NCI-H2227 treated with DMSO at 0.1 percent for 48 hours (cell line): Measurements from ENCODE around the gene ZNF365.
"Not testable (repeated sequence)": the region's sequence is repeated elsewhere in the genome, so short reads cannot be mapped to it uniquely, and the experiment has no call there.

Experiments
- DNase-seq: peaks from one replicate; lab custom pipeline; 2025; lab: John Stamatoyannopoulos, UW

Gene ZNF365, protein sequence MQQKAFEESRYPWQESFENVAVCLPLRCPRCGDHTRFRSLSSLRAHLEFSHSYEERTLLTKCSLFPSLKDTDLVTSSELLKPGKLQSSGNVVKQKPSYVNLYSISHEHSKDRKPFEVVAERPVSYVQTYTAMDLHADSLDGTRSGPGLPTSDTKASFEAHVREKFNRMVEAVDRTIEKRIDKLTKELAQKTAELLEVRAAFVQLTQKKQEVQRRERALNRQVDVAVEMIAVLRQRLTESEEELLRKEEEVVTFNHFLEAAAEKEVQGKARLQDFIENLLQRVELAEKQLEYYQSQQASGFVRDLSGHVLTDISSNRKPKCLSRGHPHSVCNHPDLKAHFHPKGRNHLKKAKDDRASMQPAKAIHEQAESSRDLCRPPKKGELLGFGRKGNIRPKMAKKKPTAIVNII

DNA sequence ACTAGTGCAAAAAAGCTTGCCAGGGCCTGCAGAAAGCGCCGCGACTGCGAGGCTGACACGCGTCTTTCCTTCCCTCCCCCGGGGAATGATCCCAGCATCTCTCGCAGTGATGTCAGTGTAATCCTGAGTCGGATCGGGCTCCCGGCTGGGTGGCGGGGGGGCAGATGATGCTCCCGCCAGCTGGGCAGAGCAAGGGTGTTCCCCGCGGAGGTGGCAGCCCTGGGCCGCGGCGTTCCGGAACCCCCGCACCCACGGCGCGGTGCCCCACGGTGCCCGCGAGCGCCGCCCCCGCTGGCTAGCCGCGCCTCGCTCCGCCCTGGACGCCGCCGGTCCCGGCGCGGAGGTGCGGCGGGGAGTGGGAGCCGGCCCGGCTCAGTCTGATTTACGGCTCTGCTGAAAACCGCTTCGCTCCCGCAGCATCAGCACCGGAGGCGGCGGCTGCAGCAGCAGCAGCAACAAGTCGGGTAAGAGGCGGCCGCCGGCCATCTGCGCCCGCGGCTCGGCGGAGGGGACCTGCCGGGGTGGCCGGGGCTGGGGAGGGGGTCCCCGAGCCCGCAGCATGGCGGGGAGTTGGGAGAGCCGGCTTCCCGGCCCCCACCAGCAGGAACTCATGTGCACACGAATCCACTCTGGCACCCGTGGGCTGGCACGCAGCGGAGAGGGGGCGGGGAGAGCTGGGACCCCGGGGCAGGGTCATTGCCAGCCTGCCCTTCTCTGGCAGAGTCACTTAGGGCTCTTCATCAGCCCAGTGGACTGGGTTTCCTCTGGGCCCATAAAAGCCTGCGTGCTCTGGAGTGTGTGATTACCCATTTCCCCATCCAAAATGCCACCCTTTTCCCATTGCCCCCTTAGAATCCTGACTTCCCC, at the start of gene ZNF365:
Gene ZNF365 (plus strand): TSS at position 375 of the 867 bp plus-strand sequence. CDS start 1,825 bp downstream, outside the sequence.
- DNase-seq: no peak

DNA sequence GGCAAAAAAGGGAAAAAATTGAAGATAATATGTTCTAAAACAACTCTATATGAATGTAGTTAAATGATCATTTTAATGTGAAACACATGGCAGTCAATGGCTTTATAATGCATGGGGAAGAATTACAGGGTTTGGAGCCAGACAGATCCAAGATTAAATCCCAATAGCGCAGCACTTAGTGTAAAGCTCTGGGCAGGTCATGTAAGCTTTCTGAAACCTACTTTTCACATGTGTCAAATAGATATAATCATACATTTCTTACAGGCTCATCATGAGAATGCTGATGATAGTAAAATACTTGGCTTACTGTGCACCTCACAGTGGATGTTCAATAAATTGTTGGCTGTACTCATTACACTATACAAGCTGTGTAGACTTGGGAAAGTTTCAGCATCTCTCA, 48.0 kb upstream of the ZNF365 start:
- no peak for DNase-seq

DNA sequence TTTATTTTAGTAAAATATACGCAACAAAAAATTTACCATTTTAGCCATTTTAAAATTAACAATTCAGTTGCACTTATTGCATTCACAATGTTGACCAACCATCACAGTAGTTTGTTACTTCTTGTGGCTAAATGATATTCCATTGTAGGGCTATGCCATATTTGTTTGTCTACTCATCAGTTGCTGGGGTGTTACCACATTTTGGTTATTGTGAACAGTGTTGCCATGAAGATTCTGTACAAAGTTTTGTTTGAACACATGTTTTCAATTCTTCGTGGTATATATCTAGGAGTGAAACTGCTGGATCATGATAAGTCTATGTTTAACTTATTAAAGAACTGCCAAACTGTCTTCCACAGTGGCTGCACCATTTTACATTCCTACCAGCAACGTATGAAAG, 46.3 kb upstream of the ZNF365 start:
- DNase-seq: no peak

DNA sequence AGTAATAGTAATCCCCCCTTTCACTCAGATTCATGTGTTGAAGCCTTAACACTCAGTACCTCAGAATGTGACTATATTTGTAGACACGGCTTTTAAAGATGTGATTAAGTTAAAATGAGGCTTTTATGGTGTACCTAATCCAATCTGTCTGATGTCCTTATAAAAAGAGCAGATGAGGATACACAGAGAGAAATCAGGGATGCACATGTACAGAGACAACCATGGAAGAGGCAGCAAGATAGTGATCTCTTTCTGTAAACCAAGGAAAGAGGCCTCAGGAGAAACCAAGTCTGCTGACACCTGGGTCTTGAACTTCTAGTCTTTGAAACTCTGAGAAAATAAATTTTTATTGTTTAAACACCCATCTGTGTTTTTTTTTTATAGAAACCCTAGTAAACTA, 44.0 kb upstream of the ZNF365 start:
- no peak for DNase-seq

DNA sequence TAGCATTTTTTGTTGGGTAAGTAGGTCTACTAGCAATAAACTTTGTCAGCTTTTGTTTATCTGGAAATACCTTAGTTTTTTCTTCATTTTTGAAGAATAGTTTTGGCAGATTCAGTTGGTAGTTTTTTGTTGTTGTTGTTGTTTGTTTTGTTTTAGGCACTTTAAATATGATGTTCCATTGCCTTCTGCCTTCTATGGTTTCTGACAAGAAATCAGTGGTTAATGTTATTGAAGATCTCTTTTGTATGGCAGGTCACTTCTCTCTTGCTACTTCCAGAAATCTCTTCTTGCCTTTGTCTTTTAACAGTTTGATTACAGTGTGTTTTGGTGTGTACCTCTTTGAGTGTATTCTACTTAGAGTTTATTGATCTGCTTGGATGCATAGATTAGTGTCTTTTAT, 41.8 kb upstream of the ZNF365 start:
- DNase-seq: no peak

DNA sequence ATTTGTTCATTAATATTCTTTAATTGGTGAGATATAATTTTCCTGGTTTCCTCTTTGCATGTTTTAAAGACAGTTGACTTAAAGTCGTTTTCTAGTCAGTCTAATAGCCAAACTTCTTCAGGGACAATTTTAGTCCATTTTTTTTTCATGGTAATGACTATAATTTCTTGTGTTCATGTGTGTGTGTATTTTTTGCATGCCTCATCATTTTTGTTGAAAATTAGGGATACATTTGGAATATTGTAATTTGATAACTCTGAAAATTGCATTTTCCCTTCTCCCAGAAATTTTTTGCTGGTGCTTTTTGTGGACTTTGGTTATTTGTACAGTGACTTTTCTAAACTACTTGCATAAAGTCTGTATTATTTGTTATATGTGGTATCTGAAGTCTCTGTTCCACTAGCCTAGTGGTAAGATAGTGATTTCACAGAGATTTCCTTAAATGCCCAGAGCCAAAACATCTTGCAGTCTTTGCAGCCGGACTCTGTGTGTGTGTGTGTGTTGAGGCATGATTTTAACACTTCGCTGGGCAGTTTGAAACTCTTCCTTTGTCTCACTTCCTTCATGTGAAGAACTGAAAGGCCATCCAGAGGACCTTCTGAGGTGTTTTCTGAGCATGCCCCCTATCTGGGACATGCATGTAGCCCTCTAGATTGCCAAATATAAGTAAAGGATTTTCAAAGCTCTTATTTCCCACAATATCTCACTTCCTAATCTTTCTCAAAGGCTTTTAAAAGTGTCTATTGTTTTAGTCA, 40.9 kb upstream of the ZNF365 start:
- no peak for DNase-seq

DNA sequence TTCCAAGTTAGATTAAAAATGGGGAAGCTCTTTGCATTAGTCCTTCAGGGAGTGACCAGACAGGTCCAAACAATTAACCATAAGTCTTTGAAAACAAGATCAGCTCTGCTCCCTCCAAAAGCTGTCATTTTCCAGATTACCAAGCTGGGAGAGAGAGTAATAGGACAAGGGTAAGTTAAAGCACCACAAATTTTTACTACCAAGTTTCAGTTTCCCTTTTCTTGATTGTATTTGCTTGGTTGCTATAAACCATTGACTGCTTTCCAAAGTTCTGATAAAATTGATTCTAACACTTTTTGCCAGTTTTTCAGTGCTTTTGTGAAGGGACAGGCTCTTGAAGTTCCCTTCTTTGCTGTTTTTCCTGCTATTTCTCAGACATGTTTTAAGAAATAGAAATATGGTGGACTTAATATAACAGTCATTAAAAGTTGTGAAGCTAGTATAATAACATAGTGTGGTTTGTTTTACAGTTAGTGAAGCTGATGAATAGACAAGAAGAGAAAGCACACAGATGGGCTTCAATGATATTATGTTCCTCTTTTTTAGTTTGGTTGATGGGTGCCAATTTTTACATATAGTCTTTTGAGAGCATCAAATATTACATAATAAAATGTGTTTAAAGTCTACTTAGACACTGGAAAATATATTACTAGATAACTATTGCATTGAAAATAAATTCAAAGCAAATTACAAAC, 40.0 kb upstream of the ZNF365 start:
- no peak for DNase-seq

DNA sequence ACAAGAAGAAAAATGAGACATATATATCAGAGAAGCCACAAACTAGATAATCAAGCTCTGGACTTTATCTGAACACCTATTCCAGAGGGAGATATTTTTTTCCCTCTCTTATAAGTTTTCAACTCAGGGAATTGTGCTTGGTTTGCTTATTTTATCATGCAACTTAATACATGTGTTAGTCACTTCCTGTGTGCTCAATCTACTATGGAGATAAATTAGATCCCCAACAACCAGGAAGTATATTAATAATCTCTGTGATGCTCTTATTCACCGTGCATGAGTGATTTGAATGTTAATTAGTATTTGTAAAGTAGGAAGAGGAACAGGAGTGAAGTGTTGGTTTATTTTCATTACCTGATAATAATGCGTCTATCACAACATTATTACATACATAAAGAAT, 38.8 kb upstream of the ZNF365 start:
- no peak for DNase-seq

DNA sequence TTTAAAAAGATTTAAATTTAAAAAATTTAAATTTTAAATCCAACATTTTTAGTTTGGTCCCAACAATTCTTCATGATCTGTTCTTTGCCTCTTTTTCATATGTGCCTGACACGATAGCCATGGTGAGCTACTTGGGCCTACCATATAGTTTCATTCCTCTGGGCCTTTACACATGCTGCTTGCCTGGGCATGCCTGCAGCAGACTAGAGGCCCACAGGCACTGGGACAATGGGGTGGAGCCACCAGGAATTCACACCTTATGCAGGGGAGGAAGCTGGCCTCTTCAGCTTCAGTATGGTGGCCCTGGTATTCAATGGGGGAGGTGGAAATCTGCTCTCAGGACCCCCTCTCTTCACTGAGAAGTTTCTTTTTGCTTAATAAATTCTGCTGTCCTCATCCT, 37.8 kb upstream of the ZNF365 start:
- DNase-seq: no peak

DNA sequence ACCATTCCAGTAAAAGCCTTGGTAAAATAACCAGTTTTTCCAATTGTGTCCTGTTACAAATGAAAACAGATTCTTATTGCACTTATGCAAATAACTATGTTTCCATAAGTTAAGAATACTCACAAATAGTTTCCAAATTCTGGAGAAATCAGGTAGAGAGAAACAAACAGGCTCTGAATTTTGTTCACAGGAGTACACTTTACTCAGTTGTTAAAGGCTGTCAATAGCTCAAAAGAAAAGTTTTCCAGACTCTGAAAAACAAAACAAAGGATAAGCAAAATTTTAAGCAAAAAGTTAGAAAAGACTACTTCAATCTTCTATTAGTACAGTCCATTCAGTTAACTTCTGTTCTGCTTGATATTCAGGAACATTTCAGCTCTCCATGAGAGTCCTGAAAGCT, 32.8 kb upstream of the ZNF365 start:
- no peak for DNase-seq

DNA sequence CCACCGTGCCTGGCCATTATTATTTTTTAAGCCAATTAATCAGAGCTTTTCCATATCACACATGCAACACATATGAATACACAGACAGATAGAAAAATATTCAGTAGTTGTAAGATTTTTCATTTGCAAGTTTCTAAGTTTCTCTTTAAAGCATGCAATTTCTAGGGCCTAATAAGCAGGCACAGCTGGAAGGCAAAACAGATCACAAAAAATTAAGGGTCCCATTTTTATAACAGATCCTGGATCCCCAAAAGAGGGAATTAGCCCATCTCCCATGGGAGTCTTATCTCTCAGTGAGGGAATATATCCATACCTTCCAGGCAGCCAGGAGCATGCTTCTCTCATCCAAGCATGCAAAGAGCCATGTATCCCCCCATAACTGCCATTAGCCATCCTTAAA, 31.2 kb upstream of the ZNF365 start:
- no peak for DNase-seq

DNA sequence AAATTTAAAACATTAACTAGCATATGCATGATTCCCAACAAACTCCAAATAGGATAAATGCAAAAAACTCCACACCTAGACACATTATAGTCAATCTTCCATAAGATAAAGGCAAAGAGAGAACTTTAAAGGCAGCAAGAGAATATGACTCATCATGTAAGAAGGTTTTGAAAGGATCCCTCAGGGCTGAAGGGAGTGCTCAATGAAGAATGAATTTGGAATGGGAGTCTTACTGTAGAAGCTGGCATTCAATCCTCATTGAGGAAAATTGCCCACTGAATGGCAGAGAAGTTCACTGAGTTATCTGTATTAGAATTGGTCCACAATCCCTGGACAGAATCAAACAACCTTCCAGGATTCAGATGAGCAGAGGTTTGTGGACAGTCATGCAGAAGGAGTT, 26.1 kb upstream of the ZNF365 start:
- DNase-seq: no peak

DNA sequence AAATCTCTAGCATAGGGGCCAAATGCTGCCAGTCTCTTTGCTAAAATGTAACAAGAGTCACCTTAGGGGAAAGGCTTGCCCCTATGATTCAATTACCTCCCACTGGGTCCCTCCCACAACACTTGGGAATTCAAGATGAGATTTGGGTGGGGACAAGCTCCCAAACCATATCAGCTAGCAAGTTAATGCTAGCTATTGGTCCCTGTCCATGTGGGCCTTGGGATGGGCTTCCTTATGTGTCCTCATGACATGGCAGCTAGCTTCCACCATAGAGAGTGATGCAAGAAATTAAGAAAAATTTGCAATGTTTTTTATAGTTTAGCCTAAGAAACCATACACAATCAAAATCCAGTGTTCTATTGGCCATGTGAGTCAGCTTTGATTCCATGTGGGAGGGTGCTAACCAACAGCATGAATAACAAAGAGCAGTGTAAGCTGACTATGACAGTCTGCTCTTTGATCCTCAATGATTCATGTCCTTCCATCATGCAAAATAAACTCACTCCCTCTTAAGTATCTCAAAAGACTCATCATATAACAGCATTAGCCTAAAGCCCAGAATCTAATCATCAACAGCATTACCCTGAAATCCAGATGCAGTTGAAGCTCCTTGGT, 21.7 kb upstream of the ZNF365 start:
- DNase-seq: no peak

DNA sequence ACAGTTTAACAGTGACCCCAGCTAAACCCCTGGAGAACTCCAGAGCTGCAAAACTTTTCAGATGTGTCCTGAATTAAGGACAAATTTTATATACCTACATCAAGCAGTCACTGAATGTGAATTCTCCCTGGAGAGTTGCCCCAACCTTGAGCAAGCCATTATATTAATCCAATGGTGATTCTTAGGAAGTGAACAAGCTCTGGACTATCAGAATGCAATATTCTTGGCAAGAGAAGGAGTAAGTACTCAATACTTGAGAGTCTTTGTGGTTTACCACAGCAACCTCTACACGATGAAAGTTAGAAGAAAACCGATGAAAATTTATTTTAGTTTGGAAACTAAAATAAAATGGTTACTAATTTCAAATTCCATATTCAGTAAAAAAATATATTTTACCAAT, 19.3 kb upstream of the ZNF365 start:
- no peak for DNase-seq

DNA sequence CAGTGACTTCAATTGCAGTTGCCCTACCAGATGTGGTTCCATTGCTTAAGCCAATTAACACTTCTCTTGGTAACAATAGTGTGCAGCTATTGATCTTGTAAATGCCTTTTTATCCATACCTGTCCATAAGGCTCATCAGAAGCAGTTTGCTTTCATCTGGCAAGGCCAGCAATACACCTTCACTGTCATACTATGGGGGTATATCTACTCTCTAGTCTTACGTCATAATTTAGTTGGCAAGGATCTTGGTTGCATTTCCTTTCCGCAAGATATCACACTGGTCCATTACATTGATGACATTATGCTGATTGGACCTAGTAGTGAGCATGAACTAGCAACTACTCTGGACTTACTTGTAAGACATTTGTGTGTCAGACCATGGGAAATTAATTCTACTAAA, 17.7 kb upstream of the ZNF365 start:
- DNase-seq: no peak

DNA sequence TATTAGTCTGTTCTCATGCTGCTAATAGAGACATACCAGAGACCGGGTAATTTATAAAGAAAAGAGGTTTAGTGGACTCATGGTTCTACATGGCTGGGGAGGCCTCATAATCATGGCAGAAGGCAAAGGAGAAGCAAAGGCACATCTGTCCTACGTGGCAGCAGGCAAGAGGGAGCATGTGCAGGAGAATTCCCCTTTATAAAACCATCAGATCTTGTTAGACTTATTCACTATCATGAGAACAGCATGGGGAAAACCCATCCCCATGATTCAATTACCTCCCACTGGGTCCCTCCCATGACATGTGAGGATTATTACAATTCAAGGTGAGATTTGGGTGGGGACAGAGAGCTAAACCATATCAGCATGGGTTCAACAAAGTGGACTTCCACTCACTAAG, 16.0 kb upstream of the ZNF365 start:
- DNase-seq: not testable (repeated sequence)

DNA sequence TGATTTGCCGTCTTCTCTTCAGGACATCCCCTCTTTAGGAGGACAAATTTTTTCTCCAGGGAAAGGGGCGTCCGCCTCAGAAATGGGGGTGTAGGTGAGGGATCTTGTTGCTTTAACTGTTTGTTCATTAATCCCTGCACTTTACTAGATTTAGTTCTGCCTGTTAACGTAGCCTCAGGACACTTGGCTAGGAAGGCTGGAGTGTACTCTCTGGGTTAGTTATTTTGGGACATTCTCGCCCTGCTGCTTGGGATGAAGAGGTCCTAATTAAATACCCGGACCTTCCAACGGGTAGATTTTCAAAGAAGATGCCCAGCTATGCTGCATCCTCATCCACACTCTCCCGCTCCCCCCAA, 552 bp upstream of the ZNF365 start:
- no peak for DNase-seq

DNA sequence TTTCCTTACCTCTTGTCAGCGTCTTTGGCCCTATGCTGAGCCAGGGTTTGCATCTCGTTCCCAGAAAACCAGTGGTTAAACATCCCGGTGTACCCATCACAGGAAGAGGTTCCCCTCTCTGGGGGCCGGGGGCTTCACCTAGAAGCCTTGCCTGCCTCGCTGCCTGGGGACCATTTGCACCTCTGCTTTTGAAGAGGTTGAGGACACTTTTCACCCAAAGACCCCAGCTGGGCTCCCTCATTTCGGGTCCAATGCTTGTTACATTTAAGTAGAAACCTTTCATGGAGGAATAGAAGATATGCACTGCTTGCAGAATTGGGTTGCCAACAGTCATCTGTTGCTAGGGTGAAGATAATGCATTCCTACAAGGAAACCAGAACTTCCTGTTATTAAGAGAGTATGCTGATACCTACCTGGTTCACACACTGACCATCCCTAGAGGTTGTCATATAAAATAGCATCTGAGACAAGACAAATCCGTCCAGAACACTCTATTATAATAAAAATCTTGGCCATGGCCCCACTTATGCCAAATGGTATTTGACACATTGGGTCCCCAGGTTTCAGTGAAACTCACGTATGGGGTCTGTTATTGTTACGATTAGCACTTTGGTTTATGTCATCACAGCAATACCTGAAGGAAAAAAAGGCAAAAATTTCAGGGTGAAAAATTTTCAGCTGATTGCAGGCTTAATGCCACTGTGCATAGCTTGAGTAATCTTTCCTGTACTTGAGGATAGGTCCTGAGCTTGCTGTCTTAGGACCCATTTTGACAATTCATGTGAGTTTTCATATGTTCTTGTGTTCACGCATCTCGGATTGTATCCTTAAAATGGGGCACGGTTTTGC, 917 bp downstream of the ZNF365 start:
- no peak for DNase-seq

DNA sequence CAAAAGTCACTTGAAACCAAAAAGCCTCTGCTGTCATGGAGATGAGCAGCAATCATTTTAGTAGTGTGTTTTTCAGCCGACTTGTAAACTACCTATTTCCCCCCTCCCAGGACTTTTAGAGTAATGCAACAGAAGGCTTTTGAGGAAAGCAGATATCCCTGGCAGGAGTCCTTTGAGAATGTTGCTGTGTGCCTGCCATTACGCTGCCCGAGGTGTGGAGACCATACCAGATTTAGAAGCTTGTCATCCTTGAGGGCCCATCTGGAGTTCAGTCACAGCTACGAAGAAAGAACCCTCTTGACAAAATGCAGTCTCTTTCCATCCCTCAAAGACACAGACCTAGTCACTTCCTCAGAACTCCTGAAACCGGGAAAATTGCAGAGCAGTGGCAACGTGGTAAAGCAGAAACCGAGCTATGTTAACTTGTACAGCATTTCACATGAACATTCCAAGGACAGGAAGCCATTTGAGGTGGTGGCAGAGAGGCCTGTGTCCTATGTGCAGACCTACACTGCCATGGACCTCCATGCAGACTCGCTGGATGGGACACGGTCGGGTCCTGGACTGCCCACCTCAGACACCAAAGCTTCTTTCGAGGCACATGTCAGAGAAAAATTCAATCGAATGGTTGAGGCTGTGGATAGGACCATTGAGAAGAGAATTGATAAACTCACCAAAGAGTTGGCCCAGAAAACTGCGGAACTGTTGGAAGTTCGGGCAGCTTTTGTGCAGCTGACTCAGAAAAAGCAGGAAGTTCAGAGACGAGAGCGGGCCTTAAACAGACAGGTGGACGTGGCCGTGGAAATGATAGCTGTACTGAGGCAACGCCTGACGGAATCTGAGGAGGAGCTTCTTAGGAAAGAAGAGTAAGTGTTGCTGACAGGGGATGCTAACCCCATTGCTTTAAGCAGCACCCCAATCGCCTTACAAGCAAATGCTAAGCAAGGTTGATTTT, 2.2 kb downstream of the ZNF365 start:
- DNase-seq: no peak

DNA sequence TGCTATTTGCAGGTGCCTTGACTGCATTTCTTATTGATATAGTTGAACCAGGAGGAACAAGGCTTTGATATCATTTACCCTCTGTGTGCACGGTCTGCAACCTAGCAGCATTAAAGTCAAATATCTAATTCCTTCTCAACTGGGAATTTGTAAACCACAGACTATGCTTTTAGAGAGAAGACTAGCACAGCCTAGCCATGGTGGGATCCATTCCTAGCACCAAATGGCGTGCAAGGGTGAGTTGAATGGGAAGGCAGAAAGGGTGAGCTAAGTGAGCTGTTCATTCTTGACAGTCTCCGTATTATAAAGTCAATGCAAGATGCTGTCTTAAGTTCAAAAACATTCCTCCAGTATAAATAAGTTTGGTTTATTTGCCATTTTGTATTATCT, 2.9 kb downstream of the ZNF365 start:
- DNase-seq: no peak
